ENCODE results near the gene HMX3. TPM values are rescaled to one million over a fixed set of nuclear protein-coding genes. Genes with fewer than 3 reads are reported as not detected.

HMX3 gene
- total and polyA plus RNA-seq, 2 of the 13 experiments (the other 11 are each of a cell fraction or from before 2014, with no cell fraction given), result not detected

DNA sequence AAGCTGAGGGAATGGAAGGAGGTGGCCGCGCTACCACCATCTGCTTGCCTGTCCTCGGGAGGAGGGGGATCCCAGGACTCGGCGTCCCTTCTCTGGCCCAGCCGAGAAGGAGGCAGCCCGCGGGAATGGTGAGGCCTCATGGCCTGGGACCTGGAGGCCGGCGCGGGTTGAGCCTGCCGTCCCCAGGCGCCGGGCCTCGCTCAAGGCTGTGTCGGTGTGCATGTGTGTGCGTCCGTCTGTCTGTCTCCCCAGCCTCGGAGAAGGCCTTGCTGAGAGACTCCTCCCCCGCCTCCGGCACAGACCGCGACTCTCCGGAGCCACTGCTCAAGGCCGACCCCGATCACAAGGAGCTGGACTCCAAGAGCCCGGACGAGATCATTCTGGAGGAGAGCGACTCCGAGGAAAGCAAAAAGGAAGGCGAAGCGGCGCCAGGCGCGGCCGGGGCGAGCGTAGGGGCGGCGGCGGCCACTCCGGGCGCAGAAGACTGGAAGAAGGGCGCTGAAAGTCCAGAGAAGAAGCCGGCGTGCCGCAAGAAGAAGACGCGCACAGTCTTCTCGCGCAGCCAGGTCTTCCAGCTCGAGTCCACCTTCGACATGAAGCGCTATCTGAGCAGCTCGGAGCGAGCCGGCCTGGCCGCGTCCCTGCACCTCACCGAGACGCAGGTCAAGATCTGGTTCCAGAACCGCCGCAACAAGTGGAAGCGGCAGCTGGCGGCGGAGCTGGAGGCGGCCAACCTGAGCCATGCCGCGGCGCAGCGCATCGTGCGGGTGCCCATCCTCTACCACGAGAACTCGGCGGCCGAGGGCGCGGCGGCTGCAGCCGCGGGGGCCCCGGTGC lies 1.3 kb downstream of the HMX3 start (continued):
- TF ChIP-seq ONECUT2 (CRISPR knock-in tag; IDR thresholded peaks at IDR 0.05) (no peak), ZNF572 (CRISPR knock-in tag; IDR thresholded peaks at IDR 0.05) (no peak), ZNF354B (CRISPR knock-in tag; IDR thresholded peaks at IDR 0.05) (no peak), RXRA (CRISPR knock-in tag; IDR thresholded peaks at IDR 0.05) (no peak), ZFY (CRISPR knock-in tag; IDR thresholded peaks at IDR 0.05) (peak; percentile 8; the same call in 1 of the 2 replicates), ZBTB1 (CRISPR knock-in tag; IDR thresholded peaks at IDR 0.05; ENCODE audit: borderline replicate concordance) (no peak), MTF2 (CRISPR knock-in tag; IDR thresholded peaks at IDR 0.05; ENCODE audit: borderline replicate concordance) (peak; percentile 98), TBP (CRISPR knock-in tag; IDR thresholded peaks at IDR 0.05) (no peak), ZNF839 (CRISPR knock-in tag; IDR thresholded peaks at IDR 0.05; ENCODE audit: borderline replicate concordance) (no peak), PHF5A (CRISPR knock-in tag; IDR thresholded peaks at IDR 0.05; ENCODE audit: low read depth, unreplicated experiment) (no peak), ZMYM3 (CRISPR knock-in tag; IDR thresholded peaks at IDR 0.05) (no peak), ZNF335 (CRISPR knock-in tag; IDR thresholded peaks at IDR 0.05) (no peak), EZH2 (conservative IDR thresholded peaks at IDR 0.05; ENCODE audit: low read depth, low read length) (peak; percentile 67; the same call in 1 of the 2 replicates), ZBTB3 (CRISPR knock-in tag; IDR thresholded peaks at IDR 0.05; ENCODE audit: borderline replicate concordance, low read depth) (no peak)
- TF ChIP-seq, protein P1, sequence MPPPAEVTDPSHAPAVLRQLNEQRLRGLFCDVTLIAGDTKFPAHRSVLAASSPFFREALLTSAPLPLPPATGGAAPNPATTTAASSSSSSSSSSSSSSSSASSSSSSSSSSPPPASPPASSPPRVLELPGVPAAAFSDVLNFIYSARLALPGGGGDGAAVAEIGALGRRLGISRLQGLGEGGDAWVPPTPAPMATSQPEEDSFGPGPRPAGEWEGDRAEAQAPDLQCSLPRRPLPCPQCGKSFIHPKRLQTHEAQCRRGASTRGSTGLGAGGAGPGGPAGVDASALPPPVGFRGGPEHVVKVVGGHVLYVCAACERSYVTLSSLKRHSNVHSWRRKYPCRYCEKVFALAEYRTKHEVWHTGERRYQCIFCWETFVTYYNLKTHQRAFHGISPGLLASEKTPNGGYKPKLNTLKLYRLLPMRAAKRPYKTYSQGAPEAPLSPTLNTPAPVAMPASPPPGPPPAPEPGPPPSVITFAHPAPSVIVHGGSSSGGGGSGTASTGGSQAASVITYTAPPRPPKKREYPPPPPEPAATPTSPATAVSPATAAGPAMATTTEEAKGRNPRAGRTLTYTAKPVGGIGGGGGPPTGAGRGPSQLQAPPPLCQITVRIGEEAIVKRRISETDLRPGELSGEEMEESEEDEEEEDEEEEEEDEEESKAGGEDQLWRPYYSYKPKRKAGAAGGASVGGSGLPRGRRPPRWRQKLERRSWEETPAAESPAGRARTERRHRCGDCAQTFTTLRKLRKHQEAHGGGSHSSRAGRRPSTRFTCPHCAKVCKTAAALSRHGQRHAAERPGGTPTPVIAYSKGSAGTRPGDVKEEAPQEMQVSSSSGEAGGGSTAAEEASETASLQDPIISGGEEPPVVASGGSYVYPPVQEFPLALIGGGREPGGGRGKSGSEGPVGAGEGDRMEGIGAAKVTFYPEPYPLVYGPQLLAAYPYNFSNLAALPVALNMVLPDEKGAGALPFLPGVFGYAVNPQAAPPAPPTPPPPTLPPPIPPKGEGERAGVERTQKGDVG (CRISPR knock-in tag; IDR thresholded peaks at IDR 0.05; ENCODE audit: borderline replicate concordance), result no peak
- TF ChIP-seq, protein P2, sequence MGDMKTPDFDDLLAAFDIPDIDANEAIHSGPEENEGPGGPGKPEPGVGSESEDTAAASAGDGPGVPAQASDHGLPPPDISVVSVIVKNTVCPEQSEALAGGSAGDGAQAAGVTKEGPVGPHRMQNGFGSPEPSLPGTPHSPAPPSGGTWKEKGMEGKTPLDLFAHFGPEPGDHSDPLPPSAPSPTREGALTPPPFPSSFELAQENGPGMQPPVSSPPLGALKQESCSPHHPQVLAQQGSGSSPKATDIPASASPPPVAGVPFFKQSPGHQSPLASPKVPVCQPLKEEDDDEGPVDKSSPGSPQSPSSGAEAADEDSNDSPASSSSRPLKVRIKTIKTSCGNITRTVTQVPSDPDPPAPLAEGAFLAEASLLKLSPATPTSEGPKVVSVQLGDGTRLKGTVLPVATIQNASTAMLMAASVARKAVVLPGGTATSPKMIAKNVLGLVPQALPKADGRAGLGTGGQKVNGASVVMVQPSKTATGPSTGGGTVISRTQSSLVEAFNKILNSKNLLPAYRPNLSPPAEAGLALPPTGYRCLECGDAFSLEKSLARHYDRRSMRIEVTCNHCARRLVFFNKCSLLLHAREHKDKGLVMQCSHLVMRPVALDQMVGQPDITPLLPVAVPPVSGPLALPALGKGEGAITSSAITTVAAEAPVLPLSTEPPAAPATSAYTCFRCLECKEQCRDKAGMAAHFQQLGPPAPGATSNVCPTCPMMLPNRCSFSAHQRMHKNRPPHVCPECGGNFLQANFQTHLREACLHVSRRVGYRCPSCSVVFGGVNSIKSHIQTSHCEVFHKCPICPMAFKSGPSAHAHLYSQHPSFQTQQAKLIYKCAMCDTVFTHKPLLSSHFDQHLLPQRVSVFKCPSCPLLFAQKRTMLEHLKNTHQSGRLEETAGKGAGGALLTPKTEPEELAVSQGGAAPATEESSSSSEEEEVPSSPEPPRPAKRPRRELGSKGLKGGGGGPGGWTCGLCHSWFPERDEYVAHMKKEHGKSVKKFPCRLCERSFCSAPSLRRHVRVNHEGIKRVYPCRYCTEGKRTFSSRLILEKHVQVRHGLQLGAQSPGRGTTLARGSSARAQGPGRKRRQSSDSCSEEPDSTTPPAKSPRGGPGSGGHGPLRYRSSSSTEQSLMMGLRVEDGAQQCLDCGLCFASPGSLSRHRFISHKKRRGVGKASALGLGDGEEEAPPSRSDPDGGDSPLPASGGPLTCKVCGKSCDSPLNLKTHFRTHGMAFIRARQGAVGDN (CRISPR knock-in tag; IDR thresholded peaks at IDR 0.05), result peak; percentile 45
- TF ChIP-seq, protein P3, sequence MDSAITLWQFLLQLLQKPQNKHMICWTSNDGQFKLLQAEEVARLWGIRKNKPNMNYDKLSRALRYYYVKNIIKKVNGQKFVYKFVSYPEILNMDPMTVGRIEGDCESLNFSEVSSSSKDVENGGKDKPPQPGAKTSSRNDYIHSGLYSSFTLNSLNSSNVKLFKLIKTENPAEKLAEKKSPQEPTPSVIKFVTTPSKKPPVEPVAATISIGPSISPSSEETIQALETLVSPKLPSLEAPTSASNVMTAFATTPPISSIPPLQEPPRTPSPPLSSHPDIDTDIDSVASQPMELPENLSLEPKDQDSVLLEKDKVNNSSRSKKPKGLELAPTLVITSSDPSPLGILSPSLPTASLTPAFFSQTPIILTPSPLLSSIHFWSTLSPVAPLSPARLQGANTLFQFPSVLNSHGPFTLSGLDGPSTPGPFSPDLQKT (CRISPR knock-in tag; IDR thresholded peaks at IDR 0.05; ENCODE audit: borderline replicate concordance), result no peak
